ENCODE data around the gene ERICH6. TPM values are rescaled to one million over a fixed set of nuclear protein-coding genes. Genes with fewer than 3 reads are reported as not detected.
A peak's percentile ranks its signal among the peaks of the same experiment; 100 is the strongest.

Gene ERICH6
- total RNA-seq, result not detected
- long read RNA-seq, donor 1, result 0 reads
- long read RNA-seq, donor 2, result 0 reads

DNA sequence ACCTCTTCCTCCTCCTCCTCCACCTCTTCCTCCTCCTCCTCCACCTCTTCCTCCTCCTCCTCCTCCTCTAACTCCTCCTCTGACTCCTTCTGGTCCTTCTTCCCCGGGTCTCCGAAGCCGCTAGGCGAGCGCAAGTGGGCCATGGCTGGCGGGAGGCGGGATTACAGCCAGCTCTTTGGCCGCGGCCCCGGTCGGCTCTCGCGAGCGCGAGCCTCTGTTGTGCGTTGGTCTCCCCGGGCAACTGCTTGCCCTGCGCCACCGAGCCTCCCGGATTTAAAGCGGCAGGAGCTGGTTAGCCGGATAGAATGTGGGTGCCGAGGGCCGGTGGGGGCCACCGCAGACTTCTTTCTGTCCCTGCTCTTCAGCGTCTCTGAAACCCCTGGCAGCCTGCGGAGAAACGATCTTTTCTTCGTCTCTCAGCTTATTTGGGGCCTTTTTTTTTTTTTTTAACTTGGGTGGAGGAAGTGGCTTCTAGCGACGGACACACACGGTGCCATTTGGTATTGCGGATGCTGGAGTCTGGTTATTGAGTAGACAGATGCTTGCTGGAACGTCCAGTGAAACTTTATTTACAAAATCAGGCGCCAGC is at the start of gene ERICH6:
Gene ERICH6, minus strand, starts transcription at position 165 of the 589 bp plus-strand sequence. Its CDS starts 22 bp downstream, at position 143.
- intact Hi-C loops (cut with DNase I), result no loop called here
- DNase-seq (ENCODE audit: low spot score), result peak; percentile 98

DNA sequence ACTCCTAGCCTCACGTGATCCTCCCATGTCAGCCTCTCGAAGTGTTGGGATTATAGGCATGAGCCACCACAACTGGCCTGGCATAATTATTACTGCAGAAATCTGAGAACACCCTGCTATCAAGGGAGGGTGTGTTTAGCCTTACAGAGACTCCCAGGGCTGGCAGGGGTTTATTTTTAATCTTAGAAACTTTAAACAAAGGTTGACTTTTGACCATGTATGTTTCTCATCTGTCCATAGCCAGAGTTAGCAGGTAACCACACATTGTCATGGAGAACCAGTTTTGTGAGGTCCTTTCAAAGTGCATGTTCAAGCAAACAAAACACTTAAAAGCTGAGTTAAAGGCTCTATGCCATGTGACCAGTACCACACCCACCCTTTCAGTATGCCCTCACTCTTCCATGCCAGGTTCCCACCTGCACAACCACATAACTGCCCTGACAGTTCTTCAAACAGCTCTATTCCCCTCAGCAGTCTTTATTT is 48.1 kb upstream of the ERICH6 start:
- no peak for DNase-seq (ENCODE audit: low spot score)
- intact Hi-C loops (cut with DNase I), result no loop called here

DNA sequence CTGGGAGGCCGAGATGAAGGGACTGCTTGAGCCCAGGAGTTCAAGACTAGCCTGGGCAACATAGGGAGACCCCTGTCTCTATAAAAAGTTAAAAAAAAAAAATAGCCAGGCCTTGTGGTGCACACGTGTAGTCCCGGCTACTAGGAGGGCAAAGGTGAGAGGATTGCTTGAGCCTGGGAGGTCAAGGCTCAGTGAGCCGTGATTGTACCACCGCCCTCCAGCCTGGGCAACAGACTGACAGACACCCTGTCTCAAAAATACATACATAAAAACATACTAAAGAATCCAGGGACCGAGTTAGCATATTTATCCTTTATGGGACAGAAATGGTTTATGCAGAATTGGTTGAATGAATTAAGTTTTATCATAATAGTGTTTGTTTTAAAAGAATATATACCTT is 45.5 kb upstream of the ERICH6 start:
- intact Hi-C loops (cut with DNase I), result no loop called here
- DNase-seq (ENCODE audit: low spot score), result no peak

- intact Hi-C loops (cut with DNase I), result no loop called here
- DNase-seq (ENCODE audit: low spot score), result no peak
Measured at GRCh38 chr3:150748684-150749047, 44.9 kb upstream of the ERICH6 start.

- no peak for DNase-seq (ENCODE audit: low spot score)
- intact Hi-C loops (cut with DNase I), result no loop called here
Measured at GRCh38 chr3:150747886-150748683, 44.4 kb upstream of the ERICH6 start.

DNA sequence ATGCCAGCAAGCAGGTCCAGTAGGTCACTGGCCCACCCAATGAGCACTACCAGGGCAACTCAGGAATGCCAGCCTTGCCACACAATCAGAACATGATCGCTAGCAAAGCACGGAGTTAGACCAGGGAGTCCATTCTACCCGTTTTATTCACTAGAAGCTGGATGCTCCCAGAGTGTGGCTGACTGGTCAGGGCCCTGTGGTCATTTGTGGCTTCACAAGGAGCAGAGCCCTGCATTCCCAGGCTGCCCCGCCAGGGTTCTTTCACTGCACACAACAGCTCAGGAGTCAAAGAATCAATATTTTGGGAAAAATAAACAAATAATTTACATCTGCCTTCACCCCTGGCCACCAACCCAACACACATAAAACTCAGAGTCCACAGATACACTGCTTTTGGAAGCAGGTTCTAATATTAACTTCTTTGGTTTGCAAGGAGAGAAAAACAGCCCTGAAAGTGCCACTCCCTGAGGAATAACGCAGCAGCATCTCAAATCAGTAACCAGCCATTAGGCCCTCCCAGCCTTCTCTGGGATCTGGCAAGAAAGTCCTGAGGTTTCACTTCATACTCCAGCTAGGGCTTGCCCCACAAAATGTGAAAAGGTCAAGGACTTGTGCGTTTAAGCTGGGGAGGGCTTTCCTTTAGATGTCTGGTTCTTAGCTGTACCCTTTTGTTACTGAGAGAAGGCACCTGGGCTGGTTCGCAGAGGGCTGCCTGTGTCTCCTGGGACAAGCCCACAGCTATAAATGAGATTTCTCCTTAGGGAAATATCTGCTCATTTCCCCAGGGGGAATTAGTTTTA is 43.3 kb upstream of the ERICH6 start:
- DNase-seq (ENCODE audit: low spot score), result no peak
- intact Hi-C loops (cut with DNase I), result no loop called here

- DNase-seq (ENCODE audit: low spot score), result no peak
- intact Hi-C loops (cut with DNase I), result no loop called here
Measured at GRCh38 chr3:150745832-150746231, 42.1 kb upstream of the ERICH6 start.

GRCh38 chr3:150744919-150745211 is 41.1 kb upstream of the ERICH6 start:
- intact Hi-C loops (cut with DNase I), result no loop called here
- DNase-seq (ENCODE audit: low spot score), result no peak

DNA sequence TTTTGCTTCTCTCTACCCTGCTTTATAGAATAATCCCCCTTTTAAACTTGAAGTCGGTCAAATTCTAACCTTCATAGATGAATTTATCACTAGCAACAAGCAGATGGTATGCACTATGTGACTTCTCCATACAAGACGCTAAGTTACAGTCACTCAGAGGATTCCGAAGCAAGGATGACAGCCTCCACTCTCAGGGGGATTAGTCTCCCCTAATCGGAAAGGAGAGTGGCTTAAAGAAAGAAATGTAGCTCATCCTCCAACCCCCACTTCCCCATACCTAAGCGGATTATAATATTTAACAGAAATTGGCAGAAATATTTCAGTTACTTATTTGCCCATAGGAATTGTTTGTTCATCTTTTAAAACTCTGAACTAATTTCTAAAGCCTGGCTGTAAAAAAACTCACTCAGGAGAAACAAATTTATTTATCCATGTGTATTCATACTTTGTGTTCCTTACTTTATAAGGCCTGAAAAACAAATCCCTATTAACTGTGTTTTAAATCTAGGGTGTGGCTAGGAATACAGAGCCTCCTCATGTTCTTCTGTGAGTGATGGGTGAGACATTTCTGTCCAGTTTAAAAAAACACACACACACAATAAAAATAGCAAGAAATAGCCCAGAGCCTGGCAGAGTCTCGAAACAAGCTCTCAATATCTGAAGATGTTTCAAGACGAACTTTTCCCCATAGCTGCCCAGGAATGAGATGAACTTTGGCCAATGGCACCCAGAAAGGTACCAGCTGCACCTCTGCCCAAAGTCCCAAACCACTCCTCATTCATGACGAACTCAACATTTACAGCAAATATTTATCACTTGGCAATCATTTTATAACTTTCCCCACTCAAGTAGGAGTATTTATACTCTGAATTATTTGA is 40.6 kb upstream of the ERICH6 start:
- intact Hi-C loops (cut with DNase I), result no loop called here

GRCh38 chr3:150743508-150743907 is 39.8 kb upstream of the ERICH6 start:
- DNase-seq (ENCODE audit: low spot score), result no peak
- intact Hi-C loops (cut with DNase I), result no loop called here

More for the DNA sequence above, 40.6 kb upstream of the ERICH6 start:
- DNase-seq (ENCODE audit: low spot score), result no peak

DNA sequence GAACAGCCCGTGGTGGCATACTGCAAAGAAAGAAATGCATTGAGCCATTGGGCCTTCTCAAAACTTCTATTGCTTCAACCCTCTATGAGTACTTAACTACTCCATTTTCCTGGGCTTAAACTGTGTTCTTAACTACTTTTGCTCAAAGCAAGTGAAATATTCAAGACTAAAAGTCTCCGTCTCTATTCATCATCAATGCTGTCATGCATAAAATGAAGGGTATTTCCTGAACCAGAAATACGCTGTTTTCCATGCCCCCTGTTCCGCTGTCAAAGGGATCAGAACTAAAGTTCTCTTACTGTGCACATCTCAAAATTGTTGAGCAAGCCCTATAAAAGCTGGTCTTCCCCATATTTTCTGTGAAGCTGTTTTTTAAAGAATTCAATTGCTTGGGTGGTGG is 39.0 kb upstream of the ERICH6 start:
- intact Hi-C loops (cut with DNase I), result no loop called here
- no peak for DNase-seq (ENCODE audit: low spot score)

DNA sequence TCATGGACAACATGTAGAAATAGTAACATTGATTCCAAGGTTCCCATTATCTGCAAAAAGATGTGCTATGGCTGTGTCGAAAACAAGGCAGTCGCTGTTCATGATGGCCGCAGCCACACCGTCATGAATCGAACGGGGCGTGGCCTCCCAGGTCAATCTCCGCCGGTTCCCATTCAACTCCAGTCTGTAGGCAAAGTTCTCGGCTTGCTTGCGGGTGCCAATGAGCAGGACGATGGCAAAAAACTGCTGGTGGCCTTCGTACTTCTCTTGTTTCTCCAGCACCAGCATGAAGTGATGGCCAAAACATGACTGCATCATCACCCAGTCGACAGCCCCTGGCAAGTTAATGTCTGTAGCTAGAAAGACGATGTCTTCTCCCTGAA is 38.4 kb upstream of the ERICH6 start:
- no peak for DNase-seq (ENCODE audit: low spot score)
- intact Hi-C loops (cut with DNase I), result no loop called here

DNA sequence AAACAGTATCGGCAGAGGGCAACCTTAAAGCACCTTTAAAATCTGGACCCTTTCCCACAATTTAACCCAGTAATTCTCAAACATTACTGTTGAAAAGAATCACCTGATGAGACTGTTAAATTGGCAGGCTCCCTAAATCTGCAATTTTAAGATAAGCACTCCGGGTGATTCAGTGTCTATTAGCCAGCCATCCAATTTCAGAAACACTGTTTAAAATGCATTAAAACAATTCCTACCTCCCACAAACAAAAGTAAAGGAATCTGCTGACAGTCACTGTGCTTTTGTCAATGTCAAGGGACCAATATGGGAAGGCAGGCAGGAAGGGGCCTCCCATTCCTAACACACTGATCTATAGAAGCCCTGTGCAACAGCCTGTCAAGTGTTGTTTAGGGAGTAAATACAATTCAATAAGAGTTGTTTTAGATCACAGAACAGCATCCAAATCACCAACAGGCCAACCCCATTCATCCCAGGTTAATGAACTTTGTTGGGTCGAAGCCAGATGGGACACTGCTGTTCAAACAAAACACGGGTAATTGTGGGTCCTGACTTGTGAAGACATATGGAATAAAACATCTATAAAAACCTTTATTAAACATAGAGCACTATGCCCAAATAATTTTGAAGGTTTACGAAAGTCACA is 37.9 kb upstream of the ERICH6 start:
- DNase-seq (ENCODE audit: low spot score), result no peak
- intact Hi-C loops (cut with DNase I), result no loop called here

DNA sequence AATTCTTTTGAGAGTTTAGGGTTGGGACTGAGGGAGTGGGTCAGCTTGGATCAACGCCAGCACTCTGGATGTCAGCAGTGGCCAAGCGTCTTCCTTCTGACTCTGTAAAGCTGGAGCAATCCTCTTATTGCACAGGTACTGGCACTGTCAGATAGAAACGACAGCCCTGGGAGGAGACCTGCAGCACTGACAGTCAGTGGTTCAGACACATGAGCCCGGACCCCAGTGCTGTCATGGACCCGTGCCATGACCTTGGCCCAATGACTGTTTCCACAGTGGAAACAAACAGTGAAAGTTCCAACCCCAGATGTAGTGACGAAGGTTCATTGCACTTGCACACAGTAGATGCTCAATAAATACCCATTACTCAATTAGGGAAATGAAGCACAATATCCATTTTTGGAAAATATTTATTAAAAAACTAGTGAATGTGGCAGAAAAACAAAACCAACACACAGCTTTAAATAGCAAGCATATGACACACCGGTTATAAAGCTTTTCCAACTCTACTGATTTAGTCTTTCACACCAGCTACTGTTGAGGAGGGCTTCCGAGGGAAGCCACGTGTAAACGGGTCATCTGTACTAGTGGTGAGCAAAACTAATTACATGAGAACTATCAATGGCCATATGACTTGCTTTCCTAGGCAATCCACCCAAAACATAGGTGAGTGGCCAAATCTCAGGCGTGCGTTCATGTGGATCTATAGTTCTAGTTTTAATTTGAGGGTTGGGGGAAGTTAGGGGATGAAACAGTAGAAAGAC is 37.2 kb upstream of the ERICH6 start:
- DNase-seq (ENCODE audit: low spot score), result no peak
- intact Hi-C loops (cut with DNase I), result no loop called here

DNA sequence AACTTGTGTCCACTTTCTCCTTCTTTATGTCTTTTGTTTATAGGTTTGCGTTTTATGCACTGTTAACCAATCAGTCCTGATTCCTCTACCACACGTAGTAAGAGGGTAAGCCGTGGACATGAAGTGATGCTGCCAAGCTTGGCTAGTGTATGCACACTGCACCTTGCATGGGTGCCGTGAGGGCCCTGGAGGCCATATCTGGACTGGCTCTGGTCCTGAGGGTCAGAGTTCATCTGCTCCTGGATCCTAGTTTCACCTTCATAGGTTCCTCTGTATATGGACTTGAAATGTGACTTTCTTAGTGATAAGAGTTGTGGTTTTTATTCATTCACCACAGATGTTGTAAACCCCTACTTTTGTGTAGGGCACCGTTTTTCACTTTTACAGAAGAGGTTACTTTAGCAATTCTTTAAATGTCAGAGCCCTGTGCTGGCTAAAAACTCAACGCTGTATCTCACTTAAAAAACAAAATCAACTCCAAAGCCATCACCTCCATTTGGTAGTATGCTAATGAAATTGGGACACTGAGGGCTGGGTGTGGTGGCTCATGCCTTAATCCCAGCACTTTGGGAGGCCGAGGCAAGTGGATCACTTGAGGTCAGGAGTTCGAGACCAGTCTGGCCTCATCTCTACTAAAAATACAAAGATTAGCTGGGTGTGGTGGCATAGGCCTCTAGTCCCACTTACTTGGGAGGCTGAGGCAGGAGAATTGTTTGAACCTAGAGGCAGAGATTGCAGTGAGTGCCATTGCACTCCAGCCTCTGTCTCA is 36.3 kb upstream of the ERICH6 start:
- intact Hi-C loops (cut with DNase I), result no loop called here

DNA sequence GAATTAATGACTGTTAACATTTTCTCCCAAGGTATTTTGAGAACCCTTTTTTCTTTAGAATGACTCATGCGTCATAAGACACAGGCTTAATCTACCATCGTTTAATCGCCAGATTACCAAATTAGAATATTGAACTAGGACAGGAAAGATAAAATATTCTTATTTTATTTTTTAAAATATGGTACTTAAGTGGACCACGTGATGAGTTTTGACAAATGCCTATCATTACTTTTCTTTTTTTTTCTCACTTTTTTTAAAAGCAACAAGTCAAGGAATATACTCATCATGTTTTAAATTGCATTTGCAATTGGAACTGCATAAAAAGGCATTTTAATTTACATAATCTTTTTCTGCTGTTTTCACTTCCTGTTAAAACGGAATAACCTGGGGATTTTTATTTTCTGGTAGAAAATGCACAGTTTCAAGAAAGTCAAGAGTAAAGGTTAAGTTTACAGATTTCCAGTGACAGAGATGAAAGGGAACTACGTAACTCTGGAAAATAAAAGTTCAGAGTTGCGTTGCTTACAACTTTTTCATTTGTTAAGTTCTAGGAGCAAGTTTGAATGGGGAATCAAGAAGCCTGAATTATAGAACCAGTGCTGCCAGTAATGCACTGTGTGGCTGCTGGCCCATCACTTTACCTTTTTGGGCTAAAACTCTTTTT is 35.6 kb upstream of the ERICH6 start:
- intact Hi-C loops (cut with DNase I), result no loop called here

More for the DNA sequence above, 36.3 kb upstream of the ERICH6 start:
- DNase-seq (ENCODE audit: low spot score), result no peak

GRCh38 chr3:150738688-150739087 is 35.0 kb upstream of the ERICH6 start:
- intact Hi-C loops (cut with DNase I), result no loop called here
- DNase-seq (ENCODE audit: low spot score), result no peak

More for the DNA sequence above, 35.6 kb upstream of the ERICH6 start:
- DNase-seq (ENCODE audit: low spot score), result no peak
